GM12878 (cell line): ENCODE measurements around the gene CD72. TPM values are rescaled to one million over a fixed set of nuclear protein-coding genes. Genes with fewer than 3 reads are reported as not detected.

Source experiments
- ATAC-seq: fragments of 200-7000 bp; cut with Tn5 transposase; 3 replicates; pipeline ENCODE4 v1.9.1; 2020; ENCODE audit warnings: mild to moderate bottlenecking, moderate library complexity
- BruUV-seq: library from RNA; stranded (reverse); fragments of 400-500 nt; replicated peaks from 2 replicates; lab custom pipeline; 2021; lab: Mats Ljungman, UMichigan
- CTCF ChIA-PET: fragments of 300-600 bp; sonication (Branson Sonifier 250); formaldehyde crosslinking; extraction: SDS; loops from one replicate; lab custom pipeline; 2021; ENCODE audit warnings: inconsistent platforms; lab: Yijun Ruan, JAX
- POLR2A ChIA-PET: fragments of 350-600 bp; formaldehyde crosslinking; extraction: SDS; loops from one replicate; lab custom pipeline; 2021; ENCODE audit warnings: inconsistent platforms; lab: Charles Lee
- RAD21 ChIA-PET: fragments of 300-600 bp; sonication (Branson Sonifier 250); formaldehyde crosslinking; loops from one replicate; lab custom pipeline; 2023; ENCODE audit warnings: antibody characterized with exemption; ENCODE audit not compliant: unreplicated experiment; lab: Charles Lee
- SMC1A ChIA-PET: fragments of 300-600 bp; sonication (Branson Sonifier 250); formaldehyde crosslinking; loops from one replicate; lab custom pipeline; 2023; ENCODE audit not compliant: unreplicated experiment, uncharacterized antibody; lab: Charles Lee
- DNase-seq: peaks from one replicate; pipeline ENCODE4 v3.0.0-alpha.2; 2011; ENCODE audit warnings: low read depth, low spot score
- FAIRE-seq: peaks from 3 replicates; lab custom pipeline; 2011; peaks lifted over from hg19 to GRCh38; lab: Jason Lieb, UNC
- H2AFZ ChIP-seq: 2 replicates; pipeline ENCODE4 v1.6.0; 2011; ENCODE audit warnings: low read depth, low read length, control low read depth; ENCODE audit not compliant: control insufficient read depth
- H3K27ac ChIP-seq: 2 replicates; pipeline ENCODE4 v1.5.1; 2011; ENCODE audit warnings: control low read depth; ENCODE audit not compliant: control insufficient read depth, insufficient read depth
- H3K27me3 ChIP-seq, 2 experiments: replicated peaks in 1 of 2; 2 replicates each; pipeline versions ENCODE4 v1.6.0 to v1.6.1; 2011; ENCODE audit warnings: low read length in 1 of 2; ENCODE audit not compliant: control insufficient read depth in 2 of 2, insufficient read depth in 2 of 2
- H3K36me3 ChIP-seq, 2 experiments: 2 replicates each; pipeline ENCODE4 v1.5.1; 2011; ENCODE audit warnings: low read length in 1 of 2; ENCODE audit not compliant: control insufficient read depth in 2 of 2, insufficient read depth in 2 of 2
- H3K4me1 ChIP-seq: 2 replicates; pipeline ENCODE4 v1.6.1; 2011; ENCODE audit warnings: mild to moderate bottlenecking, low read length, moderate library complexity, mixed read lengths; ENCODE audit not compliant: control insufficient read depth, insufficient read depth
- H3K4me2 ChIP-seq: 2 replicates; pipeline ENCODE4 v1.6.0; 2011; ENCODE audit warnings: control low read depth; ENCODE audit not compliant: control insufficient read depth, insufficient read depth
- H3K4me3 ChIP-seq: fragments of 200-600 bp; sonication (generic); 2 replicates; pipeline ENCODE4 v1.5.1; 2016
- H3K79me2 ChIP-seq: 2 replicates; pipeline ENCODE4 v1.6.0; 2011; ENCODE audit warnings: low read length; ENCODE audit not compliant: control insufficient read depth, insufficient read depth
- H3K9ac ChIP-seq: 2 replicates; pipeline ENCODE4 v1.8.0; 2011; ENCODE audit warnings: low read length, control low read depth, mixed read lengths; ENCODE audit not compliant: control insufficient read depth, insufficient read depth
- H3K9me3 ChIP-seq: replicated peaks from 3 replicates; pipeline ENCODE4 v1.5.1; 2011; ENCODE audit warnings: mild to moderate bottlenecking, low read length; ENCODE audit not compliant: control insufficient read depth, insufficient read depth
- H4K20me1 ChIP-seq: 2 replicates; pipeline ENCODE4 v1.6.0; 2011; ENCODE audit not compliant: control insufficient read depth, insufficient read depth
- EED ChIP-seq: sonication (generic); IDR thresholded peaks from 2 replicates; pipeline ENCODE4 v1.6.1; 2016; ENCODE audit warnings: antibody characterized with exemption, low read depth
- EGR1 ChIP-seq, 2 experiments: IDR thresholded peaks; 1 replicate in 1 of 2; 2 replicates in 1 of 2; pipeline ENCODE4 v1.6.1; 2011 to 2012; ENCODE audit warnings: low read depth in 2 of 2, low read length in 2 of 2, borderline replicate concordance in 1 of 2, mild to moderate bottlenecking in 1 of 2, moderate library complexity in 1 of 2
- GATAD2B ChIP-seq: fragments of 450-650 bp; conservative IDR thresholded peaks from 2 replicates; pipeline ENCODE4 v1.6.1; 2017; ENCODE audit warnings: low read depth, mild to moderate bottlenecking, moderate library complexity
- IKZF1 ChIP-seq: fragments of 450-650 bp; conservative IDR thresholded peaks from 2 replicates; pipeline ENCODE4 v1.6.1; 2017; ENCODE audit warnings: antibody characterized with exemption, mild to moderate bottlenecking
- MTA2 ChIP-seq: fragments of 450-650 bp; IDR thresholded peaks from 2 replicates; pipeline ENCODE4 v1.6.1; 2016; ENCODE audit warnings: low read depth, mild to moderate bottlenecking, moderate library complexity
- POLR2A ChIP-seq: IDR thresholded peaks from 2 replicates; pipeline ENCODE4 v1.6.1; 2011; ENCODE audit warnings: low read depth, mild to moderate bottlenecking, low read length
- WGBS: methylation state at CpG from one replicate; pipeline ENCODE4 v1.1.6; 2016; ENCODE audit warnings: low lambda C conversion rate; ENCODE audit not compliant: insufficient replicate concordance, insufficient coverage; ENCODE audit errors: missing lambda C conversion rate; 5-methylcytosine and 5-hydroxymethylcytosine counted together
- in situ Hi-C: fragments of 300-500 bp; cut with MboI; formaldehyde crosslinking; loops from 9 replicates; pipeline ENCODE4 v1.14.3; 2018; ENCODE audit warnings: mixed read lengths
- intact Hi-C: fragments of 100-400 bp; cut with micrococcal nuclease; formaldehyde crosslinking; loops from one replicate; pipeline ENCODE4 v1.14.2; 2022; ENCODE audit not compliant: unreplicated experiment
- polyA plus RNA-seq, 11 experiments: library from polyadenylated mRNA; depleted of rRNA in 4 of 11; unstranded in 6 of 11; stranded (reverse) in 5 of 11; fragments of >200 nt; fragmentation: Nextera tagmentation in 4 of 11; fragmentation: Illumina TruSeq in 1 of 11; extraction: Ambion mirVana in 4 of 11; extraction: Trizol in 1 of 11; gene quantifications; 1 replicate in 1 of 11; 2 replicates in 10 of 11; pipeline versions ENCODE4 v1.2.1 to v1.2.3, GENCODE V29; 2011 to 2016; ENCODE audit warnings: inconsistent platforms in 2 of 11, missing spikeins in 2 of 11, low read depth in 1 of 11
- total RNA-seq, 4 experiments: library from RNA; depleted of rRNA in 3 of 4; stranded (reverse); fragments of >200 nt in 3 of 4; fragmentation: Illumina TruSeq in 1 of 4; extraction: Trizol in 1 of 4; gene quantifications; 2 replicates each; pipeline versions ENCODE4 v1.2.1 to v1.2.3, GENCODE V29; 2013 to 2021
- TF ChIP-seq, protein P1 (sequence below): fragments of 450-650 bp; conservative IDR thresholded peaks from 2 replicates; pipeline ENCODE4 v1.6.1; 2017; ENCODE audit warnings: mild to moderate bottlenecking, moderate library complexity

Gene CD72
- total and polyA plus RNA-seq, 10 of the 15 experiments (the other 5 are each of a cell fraction or from before 2014, with no cell fraction given) = 2.1 to 14.2 (median 4.4) TPM

DNA sequence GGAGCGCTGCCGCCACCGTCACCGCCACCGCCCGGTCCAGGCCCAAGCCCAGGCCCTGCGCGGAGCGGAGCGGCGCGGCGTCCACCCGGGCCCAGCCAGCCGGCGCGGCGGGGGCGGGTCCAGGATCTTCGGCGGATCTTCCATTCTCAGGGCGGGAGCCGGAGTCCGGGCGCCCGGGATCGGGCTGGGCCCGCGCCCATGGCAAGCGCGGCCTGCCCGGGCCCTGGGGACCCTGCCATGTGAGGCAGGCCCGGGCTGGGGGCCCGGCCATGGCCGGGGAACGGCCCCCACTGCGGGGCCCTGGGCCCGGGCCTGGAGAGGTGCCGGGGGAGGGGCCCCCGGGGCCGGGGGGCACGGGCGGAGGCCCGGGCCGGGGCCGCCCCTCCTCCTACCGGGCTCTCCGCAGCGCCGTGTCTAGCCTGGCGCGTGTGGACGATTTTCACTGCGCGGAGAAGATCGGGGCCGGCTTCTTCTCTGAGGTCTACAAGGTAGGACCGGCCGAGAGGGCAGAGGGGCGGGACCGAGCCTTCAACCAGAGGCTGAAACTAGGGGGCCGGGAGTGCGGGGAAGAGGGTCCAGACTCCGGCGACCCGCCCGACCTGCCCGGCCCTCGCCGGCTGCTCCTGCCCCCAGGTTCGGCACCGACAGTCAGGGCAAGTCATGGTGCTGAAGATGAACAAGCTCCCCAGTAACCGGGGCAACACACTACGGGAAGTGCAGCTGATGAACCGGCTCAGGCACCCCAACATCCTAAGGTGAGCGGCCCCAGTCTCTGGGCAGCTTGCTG is 12.7 kb downstream of the CD72 start:
- SMC1A ChIA-PET = interaction anchor here (0.8 to 3.3 kb wide), 5 partner anchors 10 to 55 kb away, joined by 3 to 34 read pairs (median 4); partner anchors contain the start of genes CCDC107, CD72 and RMRP
- Histone ChIP-seq H3K9me3 (no peaks in the 10 kb centered on the region; the same call in 2 of the 3 replicates), H3K79me2 (no peaks in the 10 kb centered on the region; the same call in 1 of the 2 replicates), H3K4me3 (peak overlapping the region; percentile 81), H3K27me3 (no peaks in the 10 kb centered on the region), H3K4me1 (peaks cover 8% of the 10 kb centered on the region), H4K20me1 (no peaks in the 10 kb centered on the region), H2AFZ (peak overlapping the region; percentile 30), H3K9ac (peak overlapping the region; percentile 55; the same call in 1 of the 2 replicates), H3K27ac (peak overlapping the region; percentile 54), H3K4me2 (peak overlapping the region; percentile 79), H3K36me3 (no peaks in the 10 kb centered on the region; a peak in 1 of 4 replicates)
- intact Hi-C loops = loop anchor here (2.0 to 10.0 kb wide), 3 partner anchors 41 to 491 kb away; partner anchors contain the start of genes ATOSB, HINT2 and SPAG8
- no peak for ATAC-seq
- no peak for FAIRE-seq
- TF ChIP-seq IKZF1 (peak; percentile 24; the same call in 1 of the 2 replicates), EED (0 out of 2 replicates have a peak, but pooled peaks have one; percentile 18), EGR1 (IDR thresholded peaks at IDR 0.05; ENCODE audit: borderline replicate concordance in 1 of 2, low read depth in 2 of 2, low read length in 2 of 2) (no peak), MTA2 (no peak), POLR2A (peak; percentile 31), GATAD2B (peak; percentile 46; the same call in 1 of the 2 replicates)
- TF ChIP-seq, protein P1, sequence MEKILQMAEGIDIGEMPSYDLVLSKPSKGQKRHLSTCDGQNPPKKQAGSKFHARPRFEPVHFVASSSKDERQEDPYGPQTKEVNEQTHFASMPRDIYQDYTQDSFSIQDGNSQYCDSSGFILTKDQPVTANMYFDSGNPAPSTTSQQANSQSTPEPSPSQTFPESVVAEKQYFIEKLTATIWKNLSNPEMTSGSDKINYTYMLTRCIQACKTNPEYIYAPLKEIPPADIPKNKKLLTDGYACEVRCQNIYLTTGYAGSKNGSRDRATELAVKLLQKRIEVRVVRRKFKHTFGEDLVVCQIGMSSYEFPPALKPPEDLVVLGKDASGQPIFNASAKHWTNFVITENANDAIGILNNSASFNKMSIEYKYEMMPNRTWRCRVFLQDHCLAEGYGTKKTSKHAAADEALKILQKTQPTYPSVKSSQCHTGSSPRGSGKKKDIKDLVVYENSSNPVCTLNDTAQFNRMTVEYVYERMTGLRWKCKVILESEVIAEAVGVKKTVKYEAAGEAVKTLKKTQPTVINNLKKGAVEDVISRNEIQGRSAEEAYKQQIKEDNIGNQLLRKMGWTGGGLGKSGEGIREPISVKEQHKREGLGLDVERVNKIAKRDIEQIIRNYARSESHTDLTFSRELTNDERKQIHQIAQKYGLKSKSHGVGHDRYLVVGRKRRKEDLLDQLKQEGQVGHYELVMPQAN = peak; percentile 51
- CTCF ChIA-PET = interaction anchor here (0.8 to 3.1 kb wide), 10 partner anchors 10 to 418 kb away, joined by 3 to 53 read pairs (median 5); partner anchors contain the start of genes CCDC107 and RMRP
- RAD21 ChIA-PET = interaction anchor here (0.9 to 3.5 kb wide), 11 partner anchors 10 to 127 kb away, joined by 3 to 57 read pairs (median 5); partner anchors contain the start of genes CCDC107, CD72, CREB3 and RMRP
- BruUV-seq = no TSS peak
- POLR2A ChIA-PET = interaction anchor here (0.5 to 3.1 kb wide), 15 partner anchors 11 to 125 kb away, joined by 3 to 18 read pairs (median 4); partner anchors contain the start of genes CCDC107, CD72, RMRP and SIT1
- in situ Hi-C loops = loop anchor here (5.0 kb wide), 1 partner anchor 122 kb away; no protein-coding TSS in a partner anchor
- no peak for DNase-seq
- WGBS = under 1% methylated on average over 39 of the region's 76 CpGs
